ENCODE results near the gene TARBP1. TPM values are rescaled to one million over a fixed set of nuclear protein-coding genes. Genes with fewer than 3 reads are reported as not detected.
A peak's percentile ranks its signal among the peaks of the same experiment; 100 is the strongest.

The TARBP1 gene
- total RNA-seq, 1 donor from 2014 or later: 24.6 TPM

DNA sequence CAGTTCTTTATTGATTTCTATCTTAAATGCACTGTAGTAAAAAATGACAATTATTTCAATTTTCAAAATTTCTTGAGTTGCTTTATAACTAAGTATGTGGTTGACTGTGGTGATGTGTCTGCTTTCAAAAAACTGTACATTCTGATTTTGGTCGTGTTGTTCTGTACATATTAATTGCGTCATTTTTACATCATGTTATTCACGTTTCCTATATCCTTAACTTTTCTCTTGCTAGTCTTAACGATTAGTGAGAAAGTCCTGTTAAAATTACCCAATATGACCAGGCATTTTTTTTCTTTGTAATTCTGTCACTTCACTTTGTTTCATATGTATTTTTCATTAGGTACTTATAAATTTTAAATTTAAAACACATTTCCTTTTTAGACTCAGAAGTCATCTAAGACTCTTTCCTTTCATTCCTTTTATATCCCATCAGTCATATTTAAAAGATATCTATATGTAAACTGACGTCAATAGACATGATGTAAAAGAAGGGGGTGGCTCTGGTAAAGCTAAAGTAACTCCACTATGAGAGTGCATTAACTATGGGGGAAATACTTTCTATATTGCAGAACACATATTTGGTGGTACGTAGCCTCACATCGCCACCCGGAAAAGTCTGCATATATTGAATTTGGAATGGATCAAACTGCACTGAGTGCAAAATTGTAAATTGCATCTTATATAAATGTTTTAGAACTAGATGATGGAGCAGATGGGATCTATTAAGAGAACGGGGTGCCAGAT is 106.8 kb downstream of the TARBP1 start:
- Histone ChIP-seq H3K9me3 (no peaks in the 10 kb centered on the region), H3K4me1 (peaks cover 24% of the 10 kb centered on the region), H3K4me3 (peak overlapping the region; percentile 68), H3K36me3 (peaks cover 16% of the 10 kb centered on the region), H3K27ac (no peak overlapping the region), H3K27me3 (ENCODE audit: low read depth) (no peaks in the 10 kb centered on the region)
- DNase-seq (no peak), ATAC-seq (no peak)
- intact Hi-C loops (cut with DNase I): no loop called here
- TF ChIP-seq, protein P1, sequence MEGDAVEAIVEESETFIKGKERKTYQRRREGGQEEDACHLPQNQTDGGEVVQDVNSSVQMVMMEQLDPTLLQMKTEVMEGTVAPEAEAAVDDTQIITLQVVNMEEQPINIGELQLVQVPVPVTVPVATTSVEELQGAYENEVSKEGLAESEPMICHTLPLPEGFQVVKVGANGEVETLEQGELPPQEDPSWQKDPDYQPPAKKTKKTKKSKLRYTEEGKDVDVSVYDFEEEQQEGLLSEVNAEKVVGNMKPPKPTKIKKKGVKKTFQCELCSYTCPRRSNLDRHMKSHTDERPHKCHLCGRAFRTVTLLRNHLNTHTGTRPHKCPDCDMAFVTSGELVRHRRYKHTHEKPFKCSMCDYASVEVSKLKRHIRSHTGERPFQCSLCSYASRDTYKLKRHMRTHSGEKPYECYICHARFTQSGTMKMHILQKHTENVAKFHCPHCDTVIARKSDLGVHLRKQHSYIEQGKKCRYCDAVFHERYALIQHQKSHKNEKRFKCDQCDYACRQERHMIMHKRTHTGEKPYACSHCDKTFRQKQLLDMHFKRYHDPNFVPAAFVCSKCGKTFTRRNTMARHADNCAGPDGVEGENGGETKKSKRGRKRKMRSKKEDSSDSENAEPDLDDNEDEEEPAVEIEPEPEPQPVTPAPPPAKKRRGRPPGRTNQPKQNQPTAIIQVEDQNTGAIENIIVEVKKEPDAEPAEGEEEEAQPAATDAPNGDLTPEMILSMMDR (IDR thresholded peaks at IDR 0.05): no peak

DNA sequence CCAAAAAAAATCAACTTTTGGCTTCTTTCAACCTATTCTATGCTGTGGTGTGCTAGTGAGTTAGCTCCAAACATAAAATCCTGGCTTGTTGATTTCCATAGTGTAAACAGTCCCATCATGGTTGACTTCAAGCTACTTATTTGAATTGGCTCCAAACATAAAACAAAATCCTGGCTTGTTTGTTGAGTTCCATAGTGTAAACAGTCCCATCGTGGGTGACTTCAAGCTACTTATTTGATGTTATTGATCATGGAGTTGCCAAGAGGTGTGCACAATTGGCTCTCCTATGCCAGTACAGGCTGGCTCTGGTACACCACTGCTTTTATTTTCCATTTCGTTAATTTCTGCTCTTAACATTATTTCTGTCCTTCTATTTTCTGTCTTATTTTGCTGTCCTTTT is 107.6 kb downstream of the TARBP1 start:
- DNase-seq (no peak), ATAC-seq (no peak)
- TF ChIP-seq, protein P1 (IDR thresholded peaks at IDR 0.05): no peak
- H3K4me1 ChIP-seq: peaks cover 24% of the 10 kb centered on the region
- no peaks in the 10 kb centered on the region for H3K27me3 ChIP-seq (ENCODE audit: low read depth)
- H3K36me3 ChIP-seq: peaks cover 10% of the 10 kb centered on the region
- no peak overlapping the region for H3K4me3 ChIP-seq
- H3K27ac ChIP-seq: no peak overlapping the region
- intact Hi-C loops (cut with DNase I): no loop called here
- H3K9me3 ChIP-seq: no peaks in the 10 kb centered on the region

DNA sequence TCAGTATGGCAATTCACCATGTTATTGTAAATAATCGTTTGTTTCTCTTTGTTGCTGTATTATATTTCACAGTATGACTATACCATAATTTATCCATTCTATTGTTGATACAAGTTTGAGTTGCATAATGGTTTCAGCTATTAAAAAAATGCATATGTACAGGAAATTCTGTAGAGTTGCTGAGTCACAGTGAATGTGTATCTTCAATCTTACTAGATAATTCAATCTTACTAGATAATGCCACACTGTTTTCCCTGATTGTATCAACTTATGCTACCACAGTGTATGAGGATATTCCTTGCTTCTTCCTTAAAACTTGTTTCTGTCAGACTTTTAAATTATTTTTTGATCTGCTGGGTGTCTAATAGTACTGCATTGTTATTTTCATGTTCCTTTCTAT is 109.2 kb downstream of the TARBP1 start:
- no peak overlapping the region for H3K27ac ChIP-seq

DNA sequence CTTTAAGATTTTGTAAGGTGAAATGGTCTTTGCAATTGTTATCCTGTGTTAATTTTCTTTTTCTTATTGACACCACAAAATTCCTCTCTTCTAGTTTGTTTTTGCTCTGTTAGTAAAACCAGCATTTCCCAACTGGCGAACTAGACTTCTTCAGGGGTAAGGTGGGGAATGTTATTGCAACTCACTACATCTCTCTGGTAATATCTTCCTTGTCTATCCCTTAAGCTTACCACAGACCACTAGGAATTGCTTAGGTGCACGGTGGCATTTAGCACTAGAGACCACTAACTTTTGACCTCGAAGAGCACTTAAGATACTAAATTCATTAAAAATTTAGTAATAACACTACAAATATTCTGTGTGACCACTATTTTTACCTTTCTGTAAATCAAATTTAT is 109.9 kb downstream of the TARBP1 start:
- no peak for DNase-seq
- H3K27ac ChIP-seq: no peak overlapping the region
- no peaks in the 10 kb centered on the region for H3K9me3 ChIP-seq
- no peaks in the 10 kb centered on the region for H3K27me3 ChIP-seq (ENCODE audit: low read depth)
- H3K4me1 ChIP-seq: peaks cover 10% of the 10 kb centered on the region
- no peak for ATAC-seq
- intact Hi-C loops (cut with DNase I): no loop called here
- TF ChIP-seq, protein P1 (IDR thresholded peaks at IDR 0.05): no peak
- no peak overlapping the region for H3K4me3 ChIP-seq
- no peaks in the 10 kb centered on the region for H3K36me3 ChIP-seq

More for the DNA sequence above, 109.2 kb downstream of the TARBP1 start:
- no peak for ATAC-seq
- H3K36me3 ChIP-seq: no peaks in the 10 kb centered on the region
- H3K4me3 ChIP-seq: no peak overlapping the region
- H3K27me3 ChIP-seq (ENCODE audit: low read depth): no peaks in the 10 kb centered on the region
- no peak for DNase-seq
- peaks cover 18% of the 10 kb centered on the region for H3K4me1 ChIP-seq
- TF ChIP-seq, protein P1 (IDR thresholded peaks at IDR 0.05): no peak
- intact Hi-C loops (cut with DNase I): no loop called here
- no peaks in the 10 kb centered on the region for H3K9me3 ChIP-seq

DNA sequence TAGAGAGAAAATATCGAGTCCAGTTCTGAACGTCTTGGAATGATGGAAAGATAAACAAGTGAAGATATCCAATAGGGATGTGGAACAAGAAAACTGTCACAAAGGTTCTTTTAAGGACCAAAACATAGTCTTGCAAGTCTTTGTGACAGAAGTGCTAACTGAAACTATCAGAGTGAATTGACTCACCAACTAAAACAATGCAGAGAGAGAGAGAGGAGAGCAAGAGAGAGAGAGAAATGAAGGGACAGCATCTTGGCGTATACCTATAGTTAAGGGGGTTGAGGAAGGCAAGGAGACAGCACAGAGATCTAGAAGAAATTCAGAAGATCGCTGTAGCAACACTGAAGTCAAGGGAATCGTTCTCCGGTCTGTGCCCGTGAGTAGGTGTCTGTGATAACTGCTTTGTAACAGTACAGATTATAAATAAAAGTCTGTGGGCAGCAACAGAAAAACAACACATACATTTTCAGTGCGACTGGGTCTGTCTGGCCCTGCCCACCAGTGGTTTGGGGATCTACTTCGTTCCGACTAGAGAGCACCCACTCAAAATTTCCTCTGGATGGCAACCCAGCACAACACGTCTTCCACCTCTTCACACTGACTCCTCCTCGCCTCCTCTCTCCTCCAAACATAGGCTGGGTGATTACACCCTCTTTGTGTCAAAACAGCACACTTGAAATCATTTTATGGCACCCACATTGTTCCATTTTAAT is 110.5 kb downstream of the TARBP1 start:
- Histone ChIP-seq H3K27me3 (ENCODE audit: low read depth) (no peaks in the 10 kb centered on the region), H3K4me1 (peaks cover 8% of the 10 kb centered on the region), H3K36me3 (no peaks in the 10 kb centered on the region), H3K27ac (no peak overlapping the region), H3K4me3 (no peak overlapping the region), H3K9me3 (no peaks in the 10 kb centered on the region)
- ATAC-seq (no peak), DNase-seq (no peak)
- TF ChIP-seq, protein P1 (IDR thresholded peaks at IDR 0.05): no peak
- intact Hi-C loops (cut with DNase I): no loop called here

Measured in lower lobe of right lung (tissue), 2 donors.